Amniotic stem cell (primary cell): ENCODE results near the gene ZNF668.
"Not testable (repeated sequence)": the region's sequence is repeated elsewhere in the genome, so short reads cannot be mapped to it uniquely, and the experiment has no call there.

Source experiments
- DNase-seq: peaks from one replicate; lab custom pipeline; 2025; lab: John Stamatoyannopoulos, UW

ZNF668 gene

GRCh38 chr16:31055613-31056012 is 18.4 kb downstream of the ZNF668 start:
- no peak for DNase-seq

GRCh38 chr16:31052114-31052513 is 21.9 kb downstream of the ZNF668 start:
- peak; percentile 85 for DNase-seq

GRCh38 chr16:31050280-31051030 is 23.6 kb downstream of the ZNF668 start:
- DNase-seq = no peak

- DNase-seq = no peak
Observed at GRCh38 chr16:31043898-31044481, 30.1 kb downstream of the ZNF668 start.

GRCh38 chr16:31043352-31043751 is 30.7 kb downstream of the ZNF668 start:
- DNase-seq = no peak

- no peak for DNase-seq
Observed at GRCh38 chr16:31042866-31043265, 31.2 kb downstream of the ZNF668 start.

GRCh38 chr16:31038993-31039392 is 35.0 kb downstream of the ZNF668 start:
- DNase-seq = no peak

- DNase-seq = no peak
Observed at GRCh38 chr16:31036691-31037090, 37.3 kb downstream of the ZNF668 start.

GRCh38 chr16:31033709-31034492 is 40.1 kb downstream of the ZNF668 start:
- DNase-seq = peak; percentile 66

- DNase-seq = peak; percentile 97
Observed at GRCh38 chr16:31032736-31033708, 41.0 kb downstream of the ZNF668 start, which contains the start of gene STX4. STX4 (plus strand) TSS chr16:31033558; CDS start chr16:31033806, 248 bp downstream.

GRCh38 chr16:31031276-31031675 is 42.8 kb downstream of the ZNF668 start:
- no peak for DNase-seq

- no peak for DNase-seq
Observed at GRCh38 chr16:31029272-31029671, 44.8 kb downstream of the ZNF668 start.

- DNase-seq = no peak
Observed at GRCh38 chr16:31025339-31025738, 48.7 kb downstream of the ZNF668 start.

- DNase-seq = no peak
Observed at GRCh38 chr16:31023627-31024226, 50.3 kb downstream of the ZNF668 start.

GRCh38 chr16:31023252-31023602 is 50.8 kb downstream of the ZNF668 start:
- no peak for DNase-seq

GRCh38 chr16:31022544-31023251 is 51.3 kb downstream of the ZNF668 start:
- DNase-seq = no peak

GRCh38 chr16:31020536-31020935 is 53.5 kb downstream of the ZNF668 start:
- no peak for DNase-seq

- not testable (repeated sequence) for DNase-seq
Observed at GRCh38 chr16:31017756-31018155, 56.3 kb downstream of the ZNF668 start.

- DNase-seq = no peak
Observed at GRCh38 chr16:31016018-31016417, 58.0 kb downstream of the ZNF668 start.

GRCh38 chr16:31013292-31013691 is 60.7 kb downstream of the ZNF668 start:
- DNase-seq = not testable (repeated sequence)

- DNase-seq = not testable (repeated sequence)
Observed at GRCh38 chr16:31011815-31012214, 62.2 kb downstream of the ZNF668 start.
